GM21367 (cell line): ENCODE data around the gene ANKS3.

Experiments used
- ATAC-seq: cut with Tn5 transposase; IDR thresholded peaks from one replicate; pipeline ENCODE4 v1.9.1; 2021; ENCODE audit not compliant: unreplicated experiment

ANKS3 gene

DNA sequence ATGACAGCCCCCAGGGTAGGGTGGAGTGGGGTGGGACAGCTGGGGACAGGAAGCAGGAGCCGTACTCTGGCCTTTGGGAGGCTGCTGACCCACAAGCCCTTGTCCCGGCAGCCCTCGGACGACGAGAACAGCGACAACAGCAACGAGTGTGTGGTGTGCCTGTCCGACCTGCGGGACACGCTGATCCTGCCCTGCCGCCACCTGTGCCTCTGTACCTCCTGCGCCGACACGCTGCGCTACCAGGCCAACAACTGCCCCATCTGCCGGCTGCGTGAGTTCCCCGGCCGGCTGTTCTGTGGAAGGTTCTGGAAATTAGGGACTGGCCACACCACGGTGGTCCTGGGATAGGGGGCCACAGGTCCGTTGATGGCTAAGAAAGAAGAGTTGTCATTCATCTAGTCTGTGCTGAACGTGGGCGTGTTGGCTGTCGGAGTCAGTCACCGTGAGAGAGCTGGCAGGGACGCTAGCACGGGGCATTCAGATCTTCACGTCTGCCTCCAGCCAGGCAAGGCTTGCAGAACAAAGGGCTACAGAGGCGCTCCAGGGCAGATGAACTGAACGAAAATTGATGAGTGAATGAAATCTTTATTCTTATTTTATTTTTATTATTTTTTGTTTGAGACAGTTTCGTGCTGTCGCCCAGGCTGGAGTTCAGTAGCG is 60.6 kb downstream of the ANKS3 start:
- ATAC-seq: no peak

DNA sequence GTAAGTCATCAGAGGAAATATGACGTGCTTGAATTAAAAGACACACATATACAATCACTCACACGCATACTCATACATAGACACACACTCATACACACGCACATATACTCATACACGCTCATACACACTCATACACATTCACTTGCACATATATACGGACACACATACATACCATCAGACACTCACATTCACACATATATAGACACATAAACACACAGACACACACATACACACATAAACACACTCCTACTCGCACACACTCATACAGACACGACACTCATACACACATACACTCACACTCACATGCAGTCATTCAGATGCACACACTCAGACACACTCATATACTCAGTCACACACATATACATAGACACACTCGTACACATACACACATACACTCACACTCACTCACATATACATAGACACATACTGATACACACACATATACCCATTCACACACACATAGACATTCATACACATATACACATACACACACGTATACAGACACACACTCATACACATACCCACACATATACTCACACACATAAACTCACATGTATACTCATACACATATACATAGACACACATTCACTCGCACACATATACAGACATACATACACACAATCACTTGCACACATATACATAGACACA is 65.6 kb downstream of the ANKS3 start:
- ATAC-seq: no peak

DNA sequence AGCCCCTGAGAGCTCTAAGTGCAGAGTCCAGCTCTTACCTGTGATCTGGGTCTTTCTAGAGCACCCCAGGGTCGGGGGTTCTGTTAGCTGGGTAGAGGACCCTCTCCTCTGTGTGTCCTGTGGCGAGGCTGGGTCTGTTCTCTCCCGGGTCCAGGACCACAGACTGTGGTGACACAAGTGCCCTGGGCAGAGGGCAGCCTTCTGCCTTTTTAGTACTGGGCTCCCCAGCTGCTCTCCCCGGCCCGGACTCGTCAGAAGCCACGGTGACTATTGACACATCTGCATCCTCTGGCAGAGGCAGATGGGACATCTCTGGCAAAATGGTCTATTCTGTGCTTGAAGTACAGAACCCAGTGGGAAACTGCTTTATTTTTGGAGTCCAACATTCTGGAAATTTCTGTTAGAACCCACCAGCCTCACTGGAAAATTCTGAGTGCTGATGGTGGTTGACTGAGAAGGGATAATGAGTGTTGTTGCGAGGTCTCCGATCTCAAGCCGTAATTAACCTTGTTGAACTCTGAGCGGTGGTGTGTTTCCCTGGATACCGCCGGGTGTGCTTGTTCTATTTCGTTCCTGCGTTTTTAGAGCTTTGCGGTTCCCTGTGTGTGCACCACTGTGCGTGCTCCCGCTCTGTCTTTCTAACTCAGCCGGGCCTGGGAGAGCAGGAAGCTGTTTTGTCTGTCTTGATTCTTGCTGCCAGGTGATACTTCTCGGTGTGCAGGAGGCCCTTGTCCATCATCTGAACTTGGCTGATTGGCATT is 66.7 kb downstream of the ANKS3 start:
- ATAC-seq: no peak

DNA sequence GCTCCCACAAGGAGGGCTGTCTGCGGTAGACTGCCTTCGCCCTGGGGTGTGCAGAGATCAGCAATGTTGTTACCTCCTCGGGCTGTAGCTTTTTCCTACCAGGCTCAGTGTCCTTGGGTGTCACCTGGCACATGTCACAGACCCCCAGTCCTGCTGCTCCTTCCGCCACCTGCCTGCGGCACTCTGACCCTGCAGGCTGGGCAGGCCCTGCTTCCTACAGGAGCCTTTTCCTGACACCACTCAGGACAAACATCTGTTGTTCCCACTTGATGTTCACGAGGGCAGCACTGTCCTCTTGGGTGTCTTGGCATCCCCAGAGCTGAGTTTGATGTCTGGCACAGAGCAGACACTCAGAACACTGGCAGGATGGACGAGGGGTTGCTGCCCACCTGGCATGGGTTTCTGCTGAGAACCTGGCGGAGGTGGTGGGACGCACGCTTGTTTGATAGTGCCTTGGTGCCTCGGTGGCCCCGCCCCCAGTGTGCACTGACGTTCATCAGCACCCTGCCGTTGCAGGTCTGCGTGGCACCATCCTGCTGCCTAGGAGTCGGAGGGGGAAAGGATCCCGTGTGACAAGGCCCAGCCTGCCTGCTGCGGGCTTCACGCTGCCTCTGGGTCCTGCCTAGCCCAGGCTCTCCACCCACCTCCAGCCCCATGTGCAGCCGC is 67.4 kb downstream of the ANKS3 start:
- ATAC-seq: no peak

DNA sequence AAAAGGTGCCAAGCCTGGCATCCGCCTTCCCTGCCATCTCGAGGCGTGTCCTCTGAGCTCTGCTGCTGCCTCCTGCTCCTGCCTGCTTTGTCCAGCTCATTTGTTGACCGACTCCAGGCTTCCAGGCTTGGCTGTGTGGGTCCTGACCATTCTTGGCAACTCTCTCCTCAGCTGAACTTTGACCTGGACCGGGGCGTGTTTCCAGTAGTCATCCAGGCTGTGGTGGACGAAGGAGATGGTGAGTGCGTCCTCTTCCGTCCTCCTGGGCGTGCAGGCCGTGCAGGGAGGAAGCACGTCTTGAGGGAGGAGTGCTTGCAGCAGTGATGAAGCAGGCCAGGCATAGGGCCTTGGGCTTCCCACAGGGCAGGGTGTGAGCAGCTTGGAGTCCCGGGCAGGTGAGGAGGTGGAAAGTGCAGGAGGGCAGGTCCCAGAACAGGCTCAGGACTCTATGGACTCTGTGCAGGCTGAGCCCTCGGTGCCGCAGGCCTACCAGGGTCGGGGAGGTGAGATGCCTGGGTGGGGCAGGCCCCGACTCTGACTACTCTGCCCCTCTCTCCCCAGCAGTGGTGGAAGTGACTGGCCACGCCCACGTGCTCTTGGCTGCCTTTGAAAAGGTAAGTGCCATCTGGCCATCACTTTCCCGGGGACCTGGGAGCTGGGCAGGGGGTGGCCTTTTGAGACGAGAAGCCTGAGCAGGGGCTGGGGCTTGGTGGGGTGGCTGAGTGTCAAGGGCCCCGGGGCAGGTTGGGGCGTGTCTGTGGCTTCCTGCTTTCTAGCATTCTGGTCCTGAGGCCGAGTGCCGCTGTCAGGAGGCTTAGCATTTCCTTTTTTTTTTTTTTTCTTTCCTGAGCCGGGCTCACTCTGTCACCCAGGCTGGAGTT is 69.3 kb downstream of the ANKS3 start:
- ATAC-seq: no peak

DNA sequence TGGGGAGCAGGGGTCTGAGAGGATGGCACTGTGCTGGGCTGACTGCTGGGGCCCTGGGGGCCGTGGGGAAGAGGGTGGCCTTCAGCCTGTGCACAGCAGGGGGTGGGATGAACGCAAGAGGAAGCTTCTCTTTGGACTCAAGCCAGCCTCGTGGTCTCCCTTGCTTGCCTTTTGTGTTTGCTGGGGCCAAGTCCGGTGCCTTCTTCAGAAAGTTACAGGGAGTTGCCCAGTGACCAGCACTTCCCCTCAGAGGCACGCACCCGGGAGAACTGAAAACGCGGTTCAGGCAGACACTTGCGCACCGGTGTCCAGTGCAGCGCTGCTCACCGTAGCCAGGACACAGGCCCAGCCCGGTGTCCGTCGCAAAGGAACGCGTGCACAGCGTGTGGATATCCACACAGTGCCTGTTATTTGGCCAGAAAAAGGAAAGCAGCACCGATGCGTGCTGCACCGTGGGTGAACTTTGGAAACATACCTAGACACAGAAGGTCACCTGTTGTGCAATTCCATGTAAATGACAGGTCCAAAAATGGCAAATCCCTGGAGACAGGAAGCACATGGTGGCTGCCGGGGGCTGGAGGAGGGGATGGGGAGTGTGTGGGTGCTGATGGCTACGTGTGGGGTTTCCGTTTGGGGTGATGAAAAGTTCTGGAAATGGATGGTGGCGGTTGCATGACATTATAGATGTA is 70.2 kb downstream of the ANKS3 start:
- no peak for ATAC-seq

DNA sequence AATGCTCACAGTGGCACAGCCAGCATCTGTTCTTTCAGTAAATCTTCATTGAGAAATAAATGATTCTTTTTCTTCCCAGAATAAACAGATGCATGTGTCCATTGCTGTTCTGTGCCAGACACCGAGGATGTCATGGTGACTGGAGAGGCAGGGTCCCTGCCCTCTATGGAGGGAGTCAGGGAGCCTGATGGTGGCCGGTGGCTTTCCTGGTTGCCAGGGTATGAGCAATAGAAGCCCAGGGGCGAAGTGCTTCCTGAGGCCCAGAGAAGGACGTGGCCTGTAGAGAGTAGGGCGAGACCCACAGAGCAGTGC is 70.7 kb downstream of the ANKS3 start:
- ATAC-seq: no peak

DNA sequence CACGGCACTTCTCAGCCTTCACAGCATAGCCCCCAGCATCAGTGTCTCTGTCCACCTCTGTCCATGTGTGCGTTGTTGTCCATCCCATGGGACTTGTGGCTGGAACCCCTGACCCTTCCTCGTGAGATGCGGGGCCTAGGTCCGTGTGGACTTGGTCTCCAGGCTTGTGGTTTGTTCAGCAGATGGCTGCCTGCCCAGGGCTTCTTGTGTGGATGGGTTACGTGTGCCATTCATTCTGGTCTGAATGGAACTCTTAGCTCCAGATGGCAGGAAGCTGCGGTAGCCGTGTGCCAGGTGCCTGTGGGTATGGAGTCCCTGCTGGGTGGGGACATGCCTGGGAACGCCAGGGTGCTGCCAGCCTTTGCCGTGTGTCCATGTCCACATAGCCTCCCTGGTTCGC is 72.4 kb downstream of the ANKS3 start:
- no peak for ATAC-seq

DNA sequence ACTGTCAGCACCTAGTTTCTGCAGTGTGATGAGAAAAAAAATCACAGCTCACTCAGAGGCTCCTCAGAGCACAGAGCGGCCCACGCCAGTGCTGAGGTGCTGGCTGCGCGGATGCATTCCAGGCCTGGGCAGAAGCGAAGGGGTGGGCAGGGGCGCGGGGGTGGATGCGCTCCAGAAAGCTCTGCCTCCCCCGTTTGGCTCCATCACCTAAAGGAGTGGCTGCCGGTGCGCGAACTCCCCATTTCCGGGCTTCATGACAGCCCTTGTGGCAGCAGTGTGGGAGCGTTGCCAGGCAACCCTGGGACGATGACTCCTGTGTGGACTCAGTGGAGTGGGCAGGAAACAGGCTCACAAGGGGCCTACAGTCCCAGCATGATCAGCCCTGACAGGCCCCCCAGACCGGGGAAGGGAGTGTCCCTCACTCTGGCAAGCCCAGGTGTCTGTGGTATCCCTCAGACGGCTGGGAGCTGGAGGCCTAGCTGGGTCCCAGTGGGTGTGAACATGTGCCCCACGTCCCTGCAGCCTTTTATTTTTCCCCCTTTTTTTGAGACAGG is 73.5 kb downstream of the ANKS3 start:
- ATAC-seq: no peak

DNA sequence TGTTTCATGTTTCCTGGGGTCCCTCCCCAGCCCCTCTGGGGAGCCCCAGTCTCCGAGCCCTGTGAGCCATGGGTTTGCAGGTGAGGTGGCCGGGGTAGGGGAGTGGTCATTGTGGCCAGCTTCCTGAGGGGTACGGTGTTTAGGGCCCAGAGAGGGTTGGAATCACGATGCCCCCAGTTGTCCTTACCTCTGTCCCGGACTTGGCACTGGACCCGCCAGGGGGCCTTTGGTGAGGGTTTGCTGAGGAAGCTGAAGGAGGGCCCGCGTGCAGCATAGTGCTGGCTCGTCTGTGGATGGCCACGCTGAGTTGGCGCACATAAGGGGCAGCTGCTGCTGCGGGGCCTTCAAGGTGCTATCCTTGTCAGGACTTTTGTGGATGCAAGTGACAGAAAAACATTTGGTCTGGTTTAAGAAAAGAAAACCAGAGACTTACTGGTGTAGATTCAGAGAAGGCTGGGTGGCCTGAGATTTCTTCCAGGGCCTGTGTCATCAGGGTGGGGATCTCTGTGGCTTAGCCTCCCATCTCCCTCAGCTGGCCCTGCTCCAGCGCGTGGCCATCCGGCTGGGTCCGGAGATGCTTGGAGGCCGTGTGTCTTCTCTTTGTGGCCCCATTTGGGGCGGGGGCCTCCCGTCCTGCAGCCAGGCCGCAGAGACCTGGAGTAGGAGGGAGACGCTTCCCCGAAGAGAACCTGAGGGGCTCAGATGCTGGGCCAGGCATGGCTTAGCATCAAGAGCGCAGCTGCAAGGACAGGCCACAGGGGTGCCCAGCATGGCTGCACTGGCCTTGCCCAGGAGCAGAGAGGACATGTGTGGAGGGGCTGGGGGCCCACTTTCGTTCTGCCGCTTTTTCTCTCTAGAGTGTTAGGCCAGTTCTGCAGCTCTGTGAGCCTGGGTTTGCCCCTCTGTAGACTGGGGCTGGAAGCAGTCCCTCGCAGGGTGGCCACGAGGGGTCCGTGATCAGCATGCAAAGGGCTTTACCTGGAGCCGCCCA is 74.4 kb downstream of the ANKS3 start:
- no peak for ATAC-seq

DNA sequence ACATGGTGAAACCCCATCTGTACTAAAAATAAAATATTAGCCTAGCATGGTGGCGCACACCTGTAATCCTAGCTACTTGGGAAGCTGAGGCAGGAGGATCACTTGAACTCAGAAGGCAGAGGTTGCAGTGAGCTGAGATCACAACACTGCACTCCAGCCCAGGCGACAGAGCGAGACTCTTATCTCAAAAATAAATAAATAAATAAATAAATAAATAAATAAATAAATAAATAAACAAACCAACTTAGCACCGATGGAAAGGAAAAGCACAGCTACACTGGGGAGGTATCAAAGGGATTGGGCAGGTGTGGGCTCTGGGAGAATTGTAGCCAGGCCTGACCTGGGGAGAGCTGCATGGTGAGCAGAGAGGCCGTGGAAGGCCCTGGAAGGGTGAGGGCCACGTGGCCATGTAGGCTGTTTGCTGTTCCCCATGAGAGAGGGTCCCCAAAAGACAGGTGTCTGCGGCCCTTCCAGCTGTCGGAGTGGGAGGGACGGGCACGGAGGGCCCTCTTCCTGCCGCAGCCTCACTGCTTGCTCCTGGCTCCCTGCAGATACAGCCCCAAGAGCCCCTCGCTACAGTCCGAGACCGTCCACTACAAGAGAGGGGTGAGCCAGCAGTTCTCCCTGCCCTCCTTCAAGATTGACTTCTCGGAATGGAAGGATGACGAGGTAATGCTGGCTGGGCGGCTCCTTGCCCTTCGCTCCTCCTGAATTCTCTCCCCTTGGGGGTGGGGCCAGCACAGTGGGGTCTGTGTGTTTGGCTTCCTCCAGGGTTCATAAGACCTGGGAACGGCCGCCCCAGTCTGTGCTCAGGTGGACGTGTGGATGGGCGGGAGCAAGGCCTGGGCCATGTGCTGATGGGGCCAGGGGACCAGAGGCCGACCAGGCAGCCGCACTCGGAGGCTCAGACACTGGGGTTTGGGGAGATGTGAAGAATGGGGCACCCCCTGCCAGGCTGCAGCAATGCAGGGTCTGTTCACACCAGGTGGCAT is 77.1 kb downstream of the ANKS3 start:
- ATAC-seq: no peak

DNA sequence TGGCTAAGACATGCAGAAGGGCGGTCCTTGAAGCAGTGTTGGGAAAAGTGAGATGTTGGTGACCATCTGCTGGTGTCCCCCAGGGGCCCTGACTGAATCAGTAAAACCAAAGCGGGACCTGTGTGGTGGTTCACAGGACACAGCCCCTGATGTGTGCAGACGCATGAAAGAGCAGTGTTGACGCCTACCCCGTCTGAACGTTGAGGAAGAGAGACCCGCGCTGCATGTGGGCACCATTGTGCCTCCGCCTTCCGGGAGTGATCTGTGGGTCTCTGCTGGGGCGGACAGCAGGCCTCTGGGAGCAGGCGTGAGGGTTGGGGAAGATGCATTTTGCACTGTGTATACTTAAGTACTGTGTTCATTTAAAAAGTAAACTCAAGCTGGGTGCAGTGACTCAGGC is 77.8 kb downstream of the ANKS3 start:
- no peak for ATAC-seq

DNA sequence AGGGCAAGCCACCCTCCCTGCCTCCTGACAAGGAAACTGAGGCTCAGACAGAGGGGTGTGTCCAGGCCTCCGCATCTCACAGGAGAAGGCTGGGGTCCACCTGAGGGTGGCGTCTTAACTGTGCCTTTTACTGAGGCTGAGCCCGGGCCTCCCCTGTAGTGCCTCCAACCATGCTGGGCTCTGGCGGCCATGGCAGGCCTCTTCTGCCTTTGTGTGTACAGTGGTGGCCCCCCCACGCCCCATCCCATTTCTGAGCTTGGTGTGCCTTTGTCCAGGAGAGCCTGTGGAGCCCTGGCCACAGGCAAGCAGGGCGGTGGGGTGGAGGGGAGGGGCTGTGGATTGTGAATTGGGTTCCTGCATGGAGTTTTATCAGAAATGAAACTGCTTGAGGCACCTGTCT is 78.3 kb downstream of the ANKS3 start:
- ATAC-seq: no peak

DNA sequence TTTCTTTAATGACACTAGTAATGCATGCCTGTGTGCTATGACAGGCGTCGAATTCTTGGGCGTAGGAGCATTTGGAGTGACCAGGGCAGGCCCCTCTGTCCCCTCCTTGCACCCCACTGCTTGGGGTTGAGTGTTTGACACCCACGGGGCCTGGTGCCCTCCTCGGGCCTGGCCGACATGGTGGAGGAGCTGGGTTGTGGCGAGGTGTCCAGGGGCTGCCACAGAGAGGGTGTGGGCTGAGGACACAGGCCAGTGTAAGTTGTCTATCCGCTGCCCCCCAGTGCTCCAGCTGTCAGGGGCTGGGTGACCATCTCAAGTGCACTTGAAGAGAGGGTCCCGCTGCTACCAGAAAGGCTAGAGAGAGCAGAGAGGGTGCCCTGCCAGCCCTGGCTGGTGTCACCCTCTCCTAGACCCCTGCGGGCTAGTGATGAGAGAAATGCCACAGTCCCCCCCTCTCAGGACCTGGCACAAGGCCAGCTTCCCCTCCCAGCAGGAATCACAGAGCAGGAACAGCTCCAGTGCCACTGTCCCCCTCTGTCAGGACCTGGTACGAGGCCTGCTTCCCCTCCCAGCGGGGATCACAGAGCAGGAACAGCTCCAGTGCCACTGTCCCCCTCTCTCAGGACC is 79.0 kb downstream of the ANKS3 start:
- ATAC-seq: no peak

DNA sequence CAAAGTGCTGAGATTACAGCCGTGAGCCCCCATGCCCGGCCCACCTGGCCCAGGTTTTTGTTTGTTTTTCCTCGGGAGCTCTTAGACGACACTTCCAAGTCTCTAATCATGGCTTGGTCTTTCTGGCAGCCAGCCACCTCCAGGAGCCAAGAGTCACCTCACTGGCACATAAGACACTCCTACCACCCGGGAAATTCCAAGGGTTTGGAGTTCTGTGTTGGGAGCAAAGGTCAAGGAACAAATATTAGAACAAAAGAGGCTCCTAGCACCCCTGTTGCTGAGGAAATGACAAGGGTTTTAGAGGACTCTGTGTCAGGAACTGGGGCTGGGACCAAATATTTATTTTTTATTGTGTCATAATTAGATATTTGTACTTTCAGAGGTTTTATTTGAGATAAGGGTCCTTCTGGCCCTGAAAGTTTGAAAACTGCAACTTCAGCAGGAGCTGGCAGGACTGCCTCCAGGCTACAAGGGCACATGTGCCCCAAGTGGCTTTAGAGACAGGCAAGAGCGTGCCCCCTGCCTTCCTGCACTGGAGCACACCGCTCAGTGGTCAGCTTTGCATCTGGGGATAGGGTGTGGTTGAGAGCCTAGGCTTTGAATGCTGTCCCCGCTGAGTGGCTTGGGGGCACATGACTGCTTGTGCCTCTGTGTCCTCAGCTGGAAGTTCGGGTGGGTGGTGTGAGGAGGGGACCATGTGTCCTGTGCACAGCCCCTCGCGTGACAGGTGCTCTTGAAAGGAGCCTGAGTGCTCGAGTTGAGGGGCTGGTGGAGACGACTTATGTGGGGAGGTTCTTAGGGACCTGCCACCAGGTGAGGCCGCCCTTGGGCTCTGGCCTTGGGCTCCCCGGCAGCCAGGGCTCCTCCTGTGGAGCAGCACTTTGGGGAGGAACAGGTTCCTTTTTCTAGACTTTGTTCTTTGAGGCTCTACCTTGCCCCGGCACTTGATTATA is 79.8 kb downstream of the ANKS3 start:
- no peak for ATAC-seq

DNA sequence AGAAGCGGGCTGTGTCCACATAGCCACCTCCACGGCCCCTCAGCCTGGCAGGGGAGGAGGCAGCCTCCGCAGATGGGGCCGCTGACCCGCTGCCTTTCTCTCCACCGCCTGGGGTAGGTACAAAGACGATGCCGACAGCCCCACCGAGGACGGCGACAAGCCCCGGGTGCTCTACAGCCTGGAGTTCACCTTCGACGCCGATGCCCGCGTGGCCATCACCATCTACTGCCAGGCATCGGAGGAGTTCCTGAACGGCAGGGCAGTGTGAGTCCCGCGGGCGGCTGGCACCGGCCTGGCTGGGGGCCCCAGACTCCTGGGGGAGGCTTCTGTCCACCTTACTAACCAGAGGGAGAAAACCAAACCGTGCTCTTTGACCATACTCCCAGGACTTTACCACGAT is 81.5 kb downstream of the ANKS3 start:
- ATAC-seq: no peak
